ENCODE measurements around the gene KPNA6. TPM values are rescaled to one million over a fixed set of nuclear protein-coding genes. Genes with fewer than 3 reads are reported as not detected.
"Not testable (repeated sequence)": the region's sequence is repeated elsewhere in the genome, so short reads cannot be mapped to it uniquely, and the experiment has no call there.

KPNA6 gene
- polyA plus RNA-seq, 6 donors from 2014 or later = 10.3 to 35.2 (median 25.8) TPM

- peak overlapping the region; percentile 85 to 98 (median 94) for H3K27ac Mint-ChIP-seq
- peaks cover 43 to 73% (median 52%) of the 10 kb centered on the region in 3 donors for H3K4me1 Mint-ChIP-seq
- no peaks in the 10 kb centered on the region for H3K36me3 Mint-ChIP-seq
- DNase-seq (no peak), ATAC-seq (ENCODE audit: low read depth in 2 of 2) (no peak)
- H3K9me3 Mint-ChIP-seq = no peaks in the 10 kb centered on the region
- H3K4me3 Mint-ChIP-seq = peak overlapping the region in 5 of 8 donors; percentile 26 to 100 (median 80)
- H3K27me3 Mint-ChIP-seq = no peaks in the 10 kb centered on the region
Observed at GRCh38 chr1:32111789-32112188, 3.9 kb downstream of the KPNA6 start.

- no peak overlapping the region for H3K4me3 Mint-ChIP-seq
- DNase-seq = no peak
- ATAC-seq (ENCODE audit: low read depth in 2 of 2) = no peak
- no peaks in the 10 kb centered on the region for H3K9me3 Mint-ChIP-seq
- no peaks in the 10 kb centered on the region for H3K36me3 Mint-ChIP-seq
- H3K27me3 Mint-ChIP-seq = no peaks in the 10 kb centered on the region
- peak overlapping the region in 3 of 6 donors; percentile 26 to 76 (median 66) for H3K27ac Mint-ChIP-seq
- H3K4me1 Mint-ChIP-seq = peaks cover 39 to 73% (median 57%) of the 10 kb centered on the region in 3 donors
Observed at GRCh38 chr1:32112806-32113375, 5.0 kb downstream of the KPNA6 start.

- H3K4me3 Mint-ChIP-seq; H3K27me3 Mint-ChIP-seq; H3K36me3 Mint-ChIP-seq; DNase-seq; ATAC-seq (ENCODE audit: low read depth in 2 of 2); H3K9me3 Mint-ChIP-seq: not testable (repeated sequence)
- peak overlapping the region in 1 of 6 donors; percentile 60 for H3K27ac Mint-ChIP-seq
- H3K4me1 Mint-ChIP-seq = peaks cover 41 to 76% (median 59%) of the 10 kb centered on the region in 3 donors
Observed at GRCh38 chr1:32113436-32113835, 5.6 kb downstream of the KPNA6 start.

- H3K4me1 Mint-ChIP-seq = peaks cover 39 to 75% (median 54%) of the 10 kb centered on the region in 3 donors
Observed at GRCh38 chr1:32114420-32114819, 6.6 kb downstream of the KPNA6 start.

GRCh38 chr1:32115496-32115895 lies 7.6 kb downstream of the KPNA6 start:
- Mint-ChIP-seq H3K4me1 (peaks cover 39 to 70% (median 51%) of the 10 kb centered on the region in 3 donors), H3K36me3 (no peaks in the 10 kb centered on the region), H3K27me3 (no peaks in the 10 kb centered on the region), H3K9me3 (no peaks in the 10 kb centered on the region), H3K4me3 (no peak overlapping the region), H3K27ac (peak overlapping the region in 3 of 6 donors; percentile 45 to 67 (median 61))
- DNase-seq (no peak), ATAC-seq (ENCODE audit: low read depth in 2 of 2) (no peak)

More at GRCh38 chr1:32114420-32114819, 6.6 kb downstream of the KPNA6 start:
- H3K27ac Mint-ChIP-seq = peak overlapping the region in 1 of 6 donors; percentile 60
- DNase-seq (no peak), ATAC-seq (ENCODE audit: low read depth in 2 of 2) (no peak)
- H3K36me3 Mint-ChIP-seq = no peaks in the 10 kb centered on the region
- H3K4me3 Mint-ChIP-seq = no peak overlapping the region
- no peaks in the 10 kb centered on the region for H3K27me3 Mint-ChIP-seq
- no peaks in the 10 kb centered on the region for H3K9me3 Mint-ChIP-seq

GRCh38 chr1:32116531-32116930 lies 8.7 kb downstream of the KPNA6 start:
- no peaks in the 10 kb centered on the region for H3K9me3 Mint-ChIP-seq
- ATAC-seq (ENCODE audit: low read depth in 2 of 2) (no peak), DNase-seq (no peak)
- H3K4me1 Mint-ChIP-seq = peaks cover 36 to 69% (median 51%) of the 10 kb centered on the region in 3 donors
- no peak overlapping the region for H3K4me3 Mint-ChIP-seq
- H3K27me3 Mint-ChIP-seq = no peaks in the 10 kb centered on the region
- H3K27ac Mint-ChIP-seq = peak overlapping the region; percentile 3 to 82 (median 68)
- H3K36me3 Mint-ChIP-seq = no peaks in the 10 kb centered on the region

- peak; percentile 37 for DNase-seq
- Mint-ChIP-seq H3K36me3 (no peaks in the 10 kb centered on the region), H3K4me3 (peak overlapping the region; percentile 33 to 89 (median 76)), H3K9me3 (no peaks in the 10 kb centered on the region), H3K27ac (peak overlapping the region; percentile 41 to 96 (median 85)), H3K4me1 (peaks cover 34 to 65% (median 49%) of the 10 kb centered on the region in 3 donors), H3K27me3 (no peaks in the 10 kb centered on the region)
- peak; percentile 38 to 53 for ATAC-seq (ENCODE audit: low read depth in 2 of 2)
Observed at GRCh38 chr1:32122151-32122550, 14.3 kb downstream of the KPNA6 start.

- H3K4me3 Mint-ChIP-seq = peak overlapping the region in 1 of 8 donors; percentile 47
- not testable (repeated sequence) for DNase-seq; ATAC-seq (ENCODE audit: low read depth in 2 of 2); H3K27me3 Mint-ChIP-seq; H3K36me3 Mint-ChIP-seq; H3K9me3 Mint-ChIP-seq
- H3K4me1 Mint-ChIP-seq = peaks cover 41 to 69% (median 53%) of the 10 kb centered on the region in 3 donors
- H3K27ac Mint-ChIP-seq = peak overlapping the region in 2 of 6 donors; percentile 23 to 33
Observed at GRCh38 chr1:32123361-32123760, 15.5 kb downstream of the KPNA6 start.

GRCh38 chr1:32125313-32125712 lies 17.5 kb downstream of the KPNA6 start:
- peaks cover 53 to 68% (median 65%) of the 10 kb centered on the region in 3 donors for H3K4me1 Mint-ChIP-seq
- H3K4me3 Mint-ChIP-seq = peak overlapping the region in 1 of 8 donors; percentile 12
- DNase-seq (no peak), ATAC-seq (ENCODE audit: low read depth in 2 of 2) (no peak)
- H3K9me3 Mint-ChIP-seq = no peaks in the 10 kb centered on the region
- H3K27ac Mint-ChIP-seq = no peak overlapping the region
- H3K27me3 Mint-ChIP-seq = no peaks in the 10 kb centered on the region
- H3K36me3 Mint-ChIP-seq = no peaks in the 10 kb centered on the region

- Mint-ChIP-seq H3K9me3 (no peaks in the 10 kb centered on the region), H3K27ac (peak overlapping the region in 4 of 6 donors; percentile 36 to 88 (median 61)), H3K4me3 (no peak overlapping the region), H3K27me3 (no peaks in the 10 kb centered on the region), H3K36me3 (no peaks in the 10 kb centered on the region), H3K4me1 (peaks cover 45 to 56% (median 52%) of the 10 kb centered on the region in 3 donors)
- DNase-seq (no peak), ATAC-seq (ENCODE audit: low read depth in 2 of 2) (no peak)
Observed at GRCh38 chr1:32126770-32127169, 18.9 kb downstream of the KPNA6 start.

GRCh38 chr1:32127409-32128198 lies 19.7 kb downstream of the KPNA6 start:
- no peak for DNase-seq
- ATAC-seq (ENCODE audit: low read depth in 2 of 2) = no peak
- H3K4me1 Mint-ChIP-seq = peaks cover 39 to 48% (median 44%) of the 10 kb centered on the region in 3 donors
- no peaks in the 10 kb centered on the region for H3K9me3 Mint-ChIP-seq
- peak overlapping the region in 5 of 6 donors; percentile 6 to 69 (median 66) for H3K27ac Mint-ChIP-seq
- H3K36me3 Mint-ChIP-seq = no peaks in the 10 kb centered on the region
- H3K27me3 Mint-ChIP-seq = no peaks in the 10 kb centered on the region
- H3K4me3 Mint-ChIP-seq = peak overlapping the region in 1 of 8 donors; percentile 16

- Mint-ChIP-seq H3K4me1 (peaks cover 32 to 39% (median 36%) of the 10 kb centered on the region in 3 donors), H3K27ac (peak overlapping the region in 2 of 6 donors; percentile 58 to 66), H3K9me3 (no peaks in the 10 kb centered on the region), H3K36me3 (no peaks in the 10 kb centered on the region), H3K27me3 (no peaks in the 10 kb centered on the region), H3K4me3 (no peak overlapping the region)
- DNase-seq (no peak), ATAC-seq (ENCODE audit: low read depth in 2 of 2) (no peak)
Observed at GRCh38 chr1:32128479-32128878, 20.6 kb downstream of the KPNA6 start.

GRCh38 chr1:32128964-32129363 lies 21.1 kb downstream of the KPNA6 start:
- H3K27me3 Mint-ChIP-seq = no peaks in the 10 kb centered on the region
- peak overlapping the region in 4 of 8 donors; percentile 36 to 68 (median 48) for H3K4me3 Mint-ChIP-seq
- DNase-seq (no peak), ATAC-seq (ENCODE audit: low read depth in 2 of 2) (no peak)
- no peaks in the 10 kb centered on the region for H3K9me3 Mint-ChIP-seq
- H3K27ac Mint-ChIP-seq = peak overlapping the region in 5 of 6 donors; percentile 58 to 93 (median 61)
- H3K36me3 Mint-ChIP-seq = no peaks in the 10 kb centered on the region
- H3K4me1 Mint-ChIP-seq = peaks cover 32 to 36% (median 34%) of the 10 kb centered on the region in 3 donors

GRCh38 chr1:32133950-32134280 lies 26.1 kb downstream of the KPNA6 start:
- not testable (repeated sequence) for H3K4me3 Mint-ChIP-seq; H3K9me3 Mint-ChIP-seq; ATAC-seq (ENCODE audit: low read depth in 2 of 2); DNase-seq; H3K27me3 Mint-ChIP-seq; H3K36me3 Mint-ChIP-seq
- Mint-ChIP-seq H3K27ac (peak overlapping the region in 1 of 6 donors; percentile 12), H3K4me1 (peaks cover 18 to 35% (median 33%) of the 10 kb centered on the region in 3 donors)

All from naive B cell (primary cell).